HG03469 (cell line): Measurements from ENCODE around the gene SGTB.
"Not testable (repeated sequence)": the region's sequence is repeated elsewhere in the genome, so short reads cannot be mapped to it uniquely, and the experiment has no call there.

ENCODE experiments used
- ATAC-seq: cut with Tn5 transposase; IDR thresholded peaks from one replicate; pipeline ENCODE4 v1.9.1; 2021; ENCODE audit warnings: mild to moderate bottlenecking, moderate library complexity, moderate number of reproducible peaks; ENCODE audit not compliant: unreplicated experiment

Gene SGTB

DNA sequence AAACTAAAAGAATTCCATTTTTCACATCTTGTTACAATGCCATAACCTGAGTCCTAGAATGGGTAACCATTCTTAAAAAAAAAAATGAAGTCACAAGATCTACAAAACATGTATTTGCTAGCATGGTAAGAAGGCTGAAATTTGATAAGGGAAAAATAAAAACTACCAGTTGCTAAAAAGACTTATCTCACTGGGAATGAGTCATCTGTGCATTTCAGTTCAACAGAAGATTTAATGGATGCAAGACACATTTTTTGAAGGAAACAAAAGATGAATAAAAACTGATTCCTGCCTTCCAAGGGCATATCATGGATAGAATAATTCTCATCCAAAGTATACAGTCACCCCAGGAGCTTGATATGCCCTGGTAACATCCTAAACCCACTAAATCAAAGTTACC, 47.2 kb downstream of the SGTB start:
- no peak for ATAC-seq

- ATAC-seq = no peak
Observed at GRCh38 chr5:65672796-65673195, 49.1 kb downstream of the SGTB start.

GRCh38 chr5:65668696-65669095, 53.2 kb downstream of the SGTB start:
- no peak for ATAC-seq

DNA sequence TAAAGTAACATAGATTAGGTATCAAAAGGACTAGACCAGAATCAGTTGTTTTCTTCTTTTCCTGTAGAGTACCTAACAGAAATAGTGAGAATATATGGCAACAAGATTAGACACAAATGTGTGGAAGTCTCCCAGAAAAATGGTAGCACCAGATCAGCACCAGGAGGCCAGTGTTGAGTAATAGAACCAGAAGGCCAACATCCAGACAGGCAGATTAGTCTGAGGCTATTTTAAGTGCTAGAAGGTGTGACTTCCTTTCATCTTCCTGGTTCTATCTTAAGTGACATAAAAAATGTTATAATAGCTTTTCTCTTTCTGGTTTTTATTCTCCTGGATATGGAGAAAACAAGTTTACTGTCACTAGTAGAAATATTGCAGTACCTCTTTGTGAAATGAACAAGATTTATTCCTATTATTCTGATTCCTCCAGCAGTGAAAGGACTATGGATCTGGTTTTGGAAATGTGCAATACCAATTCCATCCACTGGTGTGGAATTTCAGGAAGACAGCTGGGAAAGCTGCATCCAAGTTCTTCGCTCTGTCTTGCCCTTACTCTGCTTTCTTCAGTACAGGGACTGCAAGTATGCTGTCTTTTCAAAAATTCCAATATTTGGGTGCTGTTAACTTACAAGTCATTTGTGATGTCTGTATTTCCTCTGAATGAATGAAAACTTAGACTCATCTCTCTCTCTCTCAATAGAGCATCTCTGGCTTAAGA, 57.9 kb downstream of the SGTB start:
- ATAC-seq = no peak

DNA sequence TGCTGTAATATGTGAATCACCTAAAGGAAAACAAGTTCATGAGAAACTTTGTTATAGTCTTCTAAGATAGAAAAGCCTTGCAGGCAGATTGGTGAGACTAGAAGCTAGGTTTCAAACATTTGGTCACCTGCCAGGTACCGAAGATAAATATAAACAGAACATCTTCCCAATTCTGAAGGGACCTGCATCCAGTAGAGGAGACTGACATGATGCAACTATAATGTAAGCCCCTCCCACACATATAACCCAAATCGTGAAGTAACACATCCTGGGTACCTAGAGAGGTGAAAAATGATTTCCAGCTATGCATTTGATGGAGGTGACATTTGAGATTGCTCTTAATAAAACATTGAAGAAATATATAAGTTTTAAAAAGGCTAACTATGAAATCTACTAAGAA, 67.2 kb downstream of the SGTB start:
- no peak for ATAC-seq

GRCh38 chr5:65651144-65651543, 70.8 kb downstream of the SGTB start:
- ATAC-seq = no peak

DNA sequence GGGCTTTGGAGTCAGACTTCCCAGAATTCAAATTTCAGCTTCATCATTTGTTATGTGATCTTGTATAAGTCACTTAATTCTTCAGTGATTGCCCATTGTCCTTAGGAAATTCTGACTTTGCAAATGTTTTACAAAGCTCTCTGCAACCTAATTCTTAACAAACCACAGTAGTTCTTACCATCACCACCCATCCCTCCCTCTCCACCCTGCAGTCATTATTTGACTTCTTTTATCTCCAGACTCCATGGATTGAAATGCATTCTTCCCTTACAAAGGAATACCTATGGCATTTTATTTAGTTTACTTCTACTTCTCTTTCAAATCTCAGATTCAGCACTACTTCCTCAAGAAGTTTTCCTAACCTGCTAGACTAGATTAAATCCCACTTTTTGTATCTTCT, 74.0 kb downstream of the SGTB start:
- ATAC-seq = no peak

DNA sequence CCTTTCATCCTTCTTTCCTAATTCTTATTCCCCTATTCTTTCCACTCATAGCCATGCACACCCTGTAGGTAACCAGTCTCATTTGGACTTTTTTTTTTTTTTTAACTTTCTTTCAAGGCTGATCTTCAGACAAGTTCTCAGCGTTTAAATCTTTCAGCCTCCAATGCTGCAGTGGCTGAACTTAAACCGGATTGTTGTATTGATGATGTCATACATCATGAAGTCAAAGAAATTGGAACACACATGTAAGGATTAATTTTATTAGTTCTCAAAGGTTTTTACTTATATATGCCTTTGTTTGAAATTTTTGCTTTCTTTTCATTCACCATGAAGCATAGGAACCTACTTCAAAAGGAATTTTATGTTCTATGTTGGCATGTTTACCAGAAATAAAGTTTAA, 75.0 kb downstream of the SGTB start:
- ATAC-seq = no peak

DNA sequence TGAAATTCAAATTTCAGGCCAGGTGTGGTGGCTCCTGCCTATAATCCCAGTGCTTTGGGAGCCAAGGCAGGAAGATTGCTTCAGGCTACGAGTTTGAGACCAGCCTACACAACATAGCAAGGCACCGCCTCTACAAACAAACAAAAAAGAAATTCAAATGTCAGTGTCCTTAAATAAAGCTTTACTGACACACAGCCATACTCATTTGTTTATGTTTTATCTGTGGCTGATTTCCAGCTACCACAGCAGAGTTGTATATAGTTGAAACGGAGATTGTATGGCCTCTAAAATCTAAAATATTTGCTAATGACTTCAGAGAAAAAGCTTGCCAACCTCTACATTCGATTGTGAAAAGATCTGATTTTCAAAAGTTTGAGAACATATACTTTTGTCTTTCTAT, 81.7 kb downstream of the SGTB start:
- no peak for ATAC-seq

GRCh38 chr5:65630981-65631380, 90.9 kb downstream of the SGTB start:
- no peak for ATAC-seq

GRCh38 chr5:65625743-65626142, 96.2 kb downstream of the SGTB start:
- ATAC-seq = no peak

GRCh38 chr5:65624571-65625555, 97.0 kb downstream of the SGTB start, which contains the start of the genes SHLD3 and TRAPPC13:
Gene SHLD3 (plus strand): TSS chr5:65625027. CDS start chr5:65629588, 4,561 bp downstream.
Gene TRAPPC13 (plus strand): TSS chr5:65625027. CDS start chr5:65625061, 34 bp downstream.
- peak; percentile 50 for ATAC-seq

DNA sequence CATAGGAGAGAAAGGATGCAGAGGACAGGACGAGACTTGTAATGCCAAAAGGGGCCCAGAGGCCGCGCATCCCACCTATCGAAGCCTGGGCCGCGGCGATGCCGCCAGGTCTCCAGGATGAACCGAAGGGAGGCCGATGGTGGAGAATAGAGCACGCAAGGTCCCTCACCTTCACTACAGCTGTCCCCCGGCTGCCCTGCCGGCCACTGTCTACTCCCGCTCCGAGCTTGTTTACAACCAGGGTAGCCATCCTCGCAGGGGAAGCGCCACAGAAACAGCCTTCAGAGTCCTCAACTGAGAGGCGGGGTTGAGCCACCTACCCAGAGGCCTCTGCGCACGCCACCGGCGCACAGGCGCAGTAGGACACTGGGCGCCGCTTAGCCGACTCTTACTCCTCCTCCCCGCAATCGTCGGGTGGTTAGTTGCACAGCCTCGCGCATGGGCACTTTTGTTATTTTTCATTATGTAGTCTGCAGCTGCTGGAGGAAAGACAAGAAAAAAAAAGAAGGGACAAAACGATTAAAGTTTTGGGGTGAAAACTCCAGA, 97.8 kb downstream of the SGTB start, which contains the start of gene TRIM23:
TSS of gene TRIM23 (minus strand) at position 309 of the 546 bp plus-strand sequence. CDS start at position 250, 59 bp downstream.
- ATAC-seq = peak; percentile 90

DNA sequence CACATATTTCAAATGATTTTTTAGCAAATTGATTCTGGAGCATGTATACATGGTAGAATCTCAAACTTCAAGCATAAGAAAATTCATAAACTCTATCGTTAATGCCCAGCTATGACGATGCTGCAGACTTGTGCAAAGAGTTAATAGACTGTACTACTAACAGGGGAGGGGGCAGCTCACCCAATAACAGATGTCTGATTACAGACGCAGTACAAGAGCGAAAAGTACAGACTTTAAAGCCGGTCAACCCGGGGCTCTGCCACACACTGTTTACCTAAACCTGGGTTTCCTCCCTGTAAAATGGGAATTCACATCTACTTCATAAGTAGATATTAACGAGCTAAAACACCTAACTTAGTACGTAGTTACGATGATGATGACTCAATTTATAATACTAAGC, 98.4 kb downstream of the SGTB start:
- no peak for ATAC-seq

DNA sequence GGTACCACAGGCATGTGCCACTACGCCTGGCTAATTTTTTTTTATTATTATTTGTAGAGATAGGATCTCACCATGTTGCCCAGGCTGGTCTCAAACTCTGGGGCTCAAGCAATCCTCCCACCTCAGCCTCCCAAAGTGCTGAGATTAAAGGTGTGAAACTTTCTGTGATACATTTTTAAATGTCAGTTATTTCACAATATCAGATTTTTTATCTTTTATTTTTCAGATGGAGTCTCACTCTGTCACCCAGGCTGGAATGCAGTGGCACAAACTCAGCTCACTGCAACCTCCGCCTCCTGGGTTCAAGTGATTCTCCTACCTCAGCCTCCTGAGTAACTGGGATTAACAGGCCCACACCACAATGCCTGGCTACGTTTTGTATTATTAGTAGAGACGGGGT, 99.9 kb downstream of the SGTB start:
- not testable (repeated sequence) for ATAC-seq

DNA sequence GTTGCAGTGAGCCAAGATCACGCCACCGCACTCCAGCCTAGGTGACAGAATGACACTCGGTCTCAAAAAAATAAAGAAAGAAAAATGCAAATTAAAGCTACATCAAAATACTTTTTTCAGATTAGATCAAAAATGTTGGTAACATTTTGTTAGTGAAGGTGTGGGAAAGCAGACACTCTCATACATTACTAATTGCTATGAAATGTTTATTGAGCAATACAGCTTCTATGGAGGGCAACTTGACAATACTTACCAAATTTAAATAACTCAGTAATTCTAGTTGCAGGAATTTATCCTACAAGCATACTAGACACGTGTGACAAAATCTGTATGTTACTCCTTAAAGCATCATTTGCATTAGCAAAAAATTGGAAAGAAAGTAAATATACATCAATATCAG, 101.9 kb downstream of the SGTB start:
- ATAC-seq = no peak
